Measurements from ENCODE around the gene EDARADD. TPM values are rescaled to one million over a fixed set of nuclear protein-coding genes. Genes with fewer than 3 reads are reported as not detected.

Gene EDARADD
- total and polyA plus RNA-seq, 4 donors, result 0.13 to 0.67 (median 0.26) TPM

DNA sequence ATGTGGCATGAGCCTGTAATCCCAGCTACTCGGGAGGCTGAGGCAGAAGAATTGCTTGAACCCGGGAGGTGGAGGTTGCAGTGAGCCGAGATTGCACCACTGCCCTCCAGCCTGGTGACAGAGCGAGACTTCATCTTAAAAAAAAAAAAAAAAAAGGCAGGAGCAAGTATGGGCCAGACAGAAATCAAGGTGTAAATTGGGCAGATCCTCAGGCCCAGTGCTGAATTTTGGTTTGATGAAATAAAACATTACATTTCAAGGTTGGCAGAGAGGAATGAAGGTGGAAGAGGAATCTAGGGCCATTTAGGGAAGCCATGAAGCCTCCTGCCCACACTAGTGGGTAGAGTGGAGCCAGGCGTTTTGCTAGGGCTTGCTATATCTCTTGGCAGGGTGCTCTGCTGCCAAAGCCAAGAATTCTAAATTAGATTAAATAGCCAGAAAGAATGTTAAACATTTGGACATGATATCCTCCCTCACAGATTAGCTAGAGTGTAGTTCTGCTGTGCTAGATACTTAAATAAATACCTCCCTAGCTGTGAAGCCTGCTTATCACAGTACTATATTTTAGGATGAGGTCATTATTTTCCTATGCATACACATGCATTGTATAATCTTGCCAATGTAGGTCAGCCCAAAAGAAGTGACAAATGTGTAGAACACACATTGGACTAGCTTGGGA is 113.1 kb downstream of the EDARADD start:
- TF ChIP-seq, protein P1, sequence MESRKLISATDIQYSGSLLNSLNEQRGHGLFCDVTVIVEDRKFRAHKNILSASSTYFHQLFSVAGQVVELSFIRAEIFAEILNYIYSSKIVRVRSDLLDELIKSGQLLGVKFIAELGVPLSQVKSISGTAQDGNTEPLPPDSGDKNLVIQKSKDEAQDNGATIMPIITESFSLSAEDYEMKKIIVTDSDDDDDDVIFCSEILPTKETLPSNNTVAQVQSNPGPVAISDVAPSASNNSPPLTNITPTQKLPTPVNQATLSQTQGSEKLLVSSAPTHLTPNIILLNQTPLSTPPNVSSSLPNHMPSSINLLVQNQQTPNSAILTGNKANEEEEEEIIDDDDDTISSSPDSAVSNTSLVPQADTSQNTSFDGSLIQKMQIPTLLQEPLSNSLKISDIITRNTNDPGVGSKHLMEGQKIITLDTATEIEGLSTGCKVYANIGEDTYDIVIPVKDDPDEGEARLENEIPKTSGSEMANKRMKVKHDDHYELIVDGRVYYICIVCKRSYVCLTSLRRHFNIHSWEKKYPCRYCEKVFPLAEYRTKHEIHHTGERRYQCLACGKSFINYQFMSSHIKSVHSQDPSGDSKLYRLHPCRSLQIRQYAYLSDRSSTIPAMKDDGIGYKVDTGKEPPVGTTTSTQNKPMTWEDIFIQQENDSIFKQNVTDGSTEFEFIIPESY (IDR thresholded peaks at IDR 0.05), result no peak
- TF ChIP-seq TAF1 (conservative IDR thresholded peaks at IDR 0.05), result no peak
- no peak for TF ChIP-seq HNF4G (IDR thresholded peaks at IDR 0.05)
- TF ChIP-seq SP1 (IDR thresholded peaks at IDR 0.05), result no peak
- no peak for TF ChIP-seq JUND (IDR thresholded peaks at IDR 0.05)
- TF ChIP-seq FOXA1 (IDR thresholded peaks at IDR 0.05), result no peak
- no peak for TF ChIP-seq RAD21 (IDR thresholded peaks at IDR 0.05)
- TF ChIP-seq CTCF (IDR thresholded peaks at IDR 0.05; ENCODE audit: low read depth, low read length, missing input control), result no peak
- TF ChIP-seq, protein P2, sequence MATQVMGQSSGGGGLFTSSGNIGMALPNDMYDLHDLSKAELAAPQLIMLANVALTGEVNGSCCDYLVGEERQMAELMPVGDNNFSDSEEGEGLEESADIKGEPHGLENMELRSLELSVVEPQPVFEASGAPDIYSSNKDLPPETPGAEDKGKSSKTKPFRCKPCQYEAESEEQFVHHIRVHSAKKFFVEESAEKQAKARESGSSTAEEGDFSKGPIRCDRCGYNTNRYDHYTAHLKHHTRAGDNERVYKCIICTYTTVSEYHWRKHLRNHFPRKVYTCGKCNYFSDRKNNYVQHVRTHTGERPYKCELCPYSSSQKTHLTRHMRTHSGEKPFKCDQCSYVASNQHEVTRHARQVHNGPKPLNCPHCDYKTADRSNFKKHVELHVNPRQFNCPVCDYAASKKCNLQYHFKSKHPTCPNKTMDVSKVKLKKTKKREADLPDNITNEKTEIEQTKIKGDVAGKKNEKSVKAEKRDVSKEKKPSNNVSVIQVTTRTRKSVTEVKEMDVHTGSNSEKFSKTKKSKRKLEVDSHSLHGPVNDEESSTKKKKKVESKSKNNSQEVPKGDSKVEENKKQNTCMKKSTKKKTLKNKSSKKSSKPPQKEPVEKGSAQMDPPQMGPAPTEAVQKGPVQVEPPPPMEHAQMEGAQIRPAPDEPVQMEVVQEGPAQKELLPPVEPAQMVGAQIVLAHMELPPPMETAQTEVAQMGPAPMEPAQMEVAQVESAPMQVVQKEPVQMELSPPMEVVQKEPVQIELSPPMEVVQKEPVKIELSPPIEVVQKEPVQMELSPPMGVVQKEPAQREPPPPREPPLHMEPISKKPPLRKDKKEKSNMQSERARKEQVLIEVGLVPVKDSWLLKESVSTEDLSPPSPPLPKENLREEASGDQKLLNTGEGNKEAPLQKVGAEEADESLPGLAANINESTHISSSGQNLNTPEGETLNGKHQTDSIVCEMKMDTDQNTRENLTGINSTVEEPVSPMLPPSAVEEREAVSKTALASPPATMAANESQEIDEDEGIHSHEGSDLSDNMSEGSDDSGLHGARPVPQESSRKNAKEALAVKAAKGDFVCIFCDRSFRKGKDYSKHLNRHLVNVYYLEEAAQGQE (IDR thresholded peaks at IDR 0.05), result no peak
- TF ChIP-seq NR2F2 (IDR thresholded peaks at IDR 0.05), result no peak
- no peak for TF ChIP-seq FOXA2 (IDR thresholded peaks at IDR 0.05)
- no peak for TF ChIP-seq HNF4A (conservative IDR thresholded peaks at IDR 0.05)
- TF ChIP-seq GABPA (IDR thresholded peaks at IDR 0.05 in 1 of 2, conservative IDR thresholded peaks at IDR 0.05 in 1 of 2), result no peak
- TF ChIP-seq, protein P3, sequence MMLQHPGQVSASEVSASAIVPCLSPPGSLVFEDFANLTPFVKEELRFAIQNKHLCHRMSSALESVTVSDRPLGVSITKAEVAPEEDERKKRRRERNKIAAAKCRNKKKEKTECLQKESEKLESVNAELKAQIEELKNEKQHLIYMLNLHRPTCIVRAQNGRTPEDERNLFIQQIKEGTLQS (IDR thresholded peaks at IDR 0.05), result no peak
- no peak for TF ChIP-seq YY1 (IDR thresholded peaks at IDR 0.05)
- no peak for TF ChIP-seq MAX (IDR thresholded peaks at IDR 0.05)
- no peak for TF ChIP-seq RXRA (IDR thresholded peaks at IDR 0.05)
- no peak for TF ChIP-seq EGR1 (IDR thresholded peaks at IDR 0.05; ENCODE audit: low read depth in 2 of 2)
- Histone ChIP-seq H3K4me3 (ENCODE audit: low read depth in 1 of 3, low read length in 3 of 3) (no peak overlapping the region), H3K27me3 (ENCODE audit: control insufficient read depth in 4 of 4, insufficient read depth in 4 of 4, low read length in 3 of 4) (no peaks in the 10 kb centered on the region), H3K9ac (ENCODE audit: low read depth in 1 of 2, low read length in 2 of 2) (no peak overlapping the region), H3K9me3 (ENCODE audit: control insufficient read depth in 4 of 4, low read length in 3 of 4) (no peaks in the 10 kb centered on the region), H3K36me3 (ENCODE audit: control insufficient read depth in 4 of 4, insufficient read depth in 3 of 4, low read depth in 1 of 4, low read length in 3 of 4) (no peaks in the 10 kb centered on the region), H3K27ac (ENCODE audit: low read depth in 1 of 2, low read length in 2 of 2) (no peak overlapping the region), H3K4me1 (ENCODE audit: control insufficient read depth in 4 of 4, insufficient read depth in 4 of 4, low read length in 3 of 4) (peaks cover 5 to 16% (median 10%) of the 10 kb centered on the region in 4 donors)
- 82% methylated on average over 5 of the region's 5 CpGs for WGBS
- no peak for DNase-seq (ENCODE audit: low spot score)

Data from liver (tissue), 9 donors.